ENCODE data around the gene DRC1. TPM values are rescaled to one million over a fixed set of nuclear protein-coding genes. Genes with fewer than 3 reads are reported as not detected.

Gene DRC1
- total RNA-seq, 2 donors from 2014 or later, result not detected

GRCh38 chr2:26376799-26377198, 24.9 kb upstream of the DRC1 start:
- Mint-ChIP-seq H3K9me3 (no peaks in the 10 kb centered on the region), H3K27ac (no peak overlapping the region), H3K4me1 (ENCODE audit: low read depth in 2 of 2) (peaks cover 3 to 10% of the 10 kb centered on the region in 2 donors), H3K27me3 (no peaks in the 10 kb centered on the region), H3K36me3 (peaks cover 32% of the 10 kb centered on the region), H3K4me3 (no peak overlapping the region)
- DNase-seq (ENCODE audit: low spot score) (no peak), ATAC-seq (no peak)

GRCh38 chr2:26380281-26380680, 21.4 kb upstream of the DRC1 start:
- DNase-seq (ENCODE audit: low spot score) (no peak), ATAC-seq (no peak)
- no peaks in the 10 kb centered on the region for H3K9me3 Mint-ChIP-seq
- no peaks in the 10 kb centered on the region for H3K27me3 Mint-ChIP-seq
- H3K27ac Mint-ChIP-seq, result no peak overlapping the region
- H3K36me3 Mint-ChIP-seq, result peaks cover 39% of the 10 kb centered on the region
- H3K4me1 Mint-ChIP-seq (ENCODE audit: low read depth in 2 of 2), result peaks cover 3 to 10% of the 10 kb centered on the region in 2 donors
- H3K4me3 Mint-ChIP-seq, result no peak overlapping the region

- Mint-ChIP-seq H3K36me3 (peaks cover 30% of the 10 kb centered on the region), H3K4me3 (no peak overlapping the region)
Measured at GRCh38 chr2:26382564-26382963, 19.2 kb upstream of the DRC1 start.

GRCh38 chr2:26384183-26384582, 17.5 kb upstream of the DRC1 start:
- H3K4me1 Mint-ChIP-seq (ENCODE audit: low read depth in 2 of 2), result no peaks in the 10 kb centered on the region
- H3K27ac Mint-ChIP-seq, result no peak overlapping the region
- H3K4me3 Mint-ChIP-seq, result no peak overlapping the region
- ATAC-seq (no peak), DNase-seq (ENCODE audit: low spot score) (no peak)
- H3K27me3 Mint-ChIP-seq, result no peaks in the 10 kb centered on the region
- peaks cover 20% of the 10 kb centered on the region for H3K36me3 Mint-ChIP-seq
- no peaks in the 10 kb centered on the region for H3K9me3 Mint-ChIP-seq

More at GRCh38 chr2:26382564-26382963, 19.2 kb upstream of the DRC1 start:
- H3K27ac Mint-ChIP-seq, result no peak overlapping the region
- H3K4me1 Mint-ChIP-seq (ENCODE audit: low read depth in 2 of 2), result peaks cover 0 to 7% of the 10 kb centered on the region in 2 donors
- DNase-seq (ENCODE audit: low spot score), result no peak
- H3K9me3 Mint-ChIP-seq, result no peaks in the 10 kb centered on the region
- no peak for ATAC-seq
- H3K27me3 Mint-ChIP-seq, result no peaks in the 10 kb centered on the region

GRCh38 chr2:26384597-26384996, 17.1 kb upstream of the DRC1 start:
- Mint-ChIP-seq H3K9me3 (no peaks in the 10 kb centered on the region), H3K27ac (no peak overlapping the region), H3K4me3 (no peak overlapping the region), H3K36me3 (peaks cover 20% of the 10 kb centered on the region), H3K27me3 (no peaks in the 10 kb centered on the region), H3K4me1 (ENCODE audit: low read depth in 2 of 2) (no peaks in the 10 kb centered on the region)
- no peak for ATAC-seq
- no peak for DNase-seq (ENCODE audit: low spot score)

GRCh38 chr2:26387189-26387588, 14.5 kb upstream of the DRC1 start:
- Mint-ChIP-seq H3K27me3 (no peaks in the 10 kb centered on the region), H3K27ac (no peak overlapping the region), H3K4me1 (ENCODE audit: low read depth in 2 of 2) (no peaks in the 10 kb centered on the region), H3K36me3 (peaks cover 21% of the 10 kb centered on the region), H3K9me3 (no peaks in the 10 kb centered on the region), H3K4me3 (no peak overlapping the region)
- ATAC-seq (no peak), DNase-seq (ENCODE audit: low spot score) (no peak)

GRCh38 chr2:26394694-26395093, 7.0 kb upstream of the DRC1 start:
- H3K27ac Mint-ChIP-seq, result no peak overlapping the region
- H3K27me3 Mint-ChIP-seq, result no peaks in the 10 kb centered on the region
- ATAC-seq (no peak), DNase-seq (ENCODE audit: low spot score) (no peak)
- H3K36me3 Mint-ChIP-seq, result peaks cover 15% of the 10 kb centered on the region
- no peaks in the 10 kb centered on the region for H3K9me3 Mint-ChIP-seq
- peaks cover 4 to 5% of the 10 kb centered on the region in 2 donors for H3K4me1 Mint-ChIP-seq (ENCODE audit: low read depth in 2 of 2)
- no peak overlapping the region for H3K4me3 Mint-ChIP-seq

GRCh38 chr2:26395394-26395793, 6.3 kb upstream of the DRC1 start:
- ATAC-seq (no peak), DNase-seq (ENCODE audit: low spot score) (no peak)
- H3K9me3 Mint-ChIP-seq, result no peaks in the 10 kb centered on the region
- no peak overlapping the region for H3K27ac Mint-ChIP-seq
- peaks cover 9 to 10% of the 10 kb centered on the region in 2 donors for H3K4me1 Mint-ChIP-seq (ENCODE audit: low read depth in 2 of 2)
- H3K36me3 Mint-ChIP-seq, result peaks cover 8% of the 10 kb centered on the region
- H3K27me3 Mint-ChIP-seq, result no peaks in the 10 kb centered on the region
- no peak overlapping the region for H3K4me3 Mint-ChIP-seq

- Mint-ChIP-seq H3K27ac (peak overlapping the region in 1 of 2 donors; percentile 13), H3K36me3 (peaks cover 5% of the 10 kb centered on the region)
Measured at GRCh38 chr2:26396734-26397298, 4.9 kb upstream of the DRC1 start.

GRCh38 chr2:26399771-26400376, 1.8 kb upstream of the DRC1 start:
- Mint-ChIP-seq H3K27ac (no peak overlapping the region), H3K27me3 (no peaks in the 10 kb centered on the region), H3K36me3 (peaks cover 5% of the 10 kb centered on the region), H3K9me3 (no peaks in the 10 kb centered on the region), H3K4me1 (ENCODE audit: low read depth in 2 of 2) (peaks cover 9 to 10% of the 10 kb centered on the region in 2 donors), H3K4me3 (no peak overlapping the region)
- DNase-seq (ENCODE audit: low spot score) (no peak), ATAC-seq (no peak)

More at GRCh38 chr2:26396734-26397298, 4.9 kb upstream of the DRC1 start:
- Mint-ChIP-seq H3K9me3 (no peaks in the 10 kb centered on the region), H3K27me3 (no peaks in the 10 kb centered on the region), H3K4me3 (no peak overlapping the region), H3K4me1 (ENCODE audit: low read depth in 2 of 2) (peaks cover 9 to 10% of the 10 kb centered on the region in 2 donors)
- no peak for DNase-seq (ENCODE audit: low spot score)
- no peak for ATAC-seq

- Mint-ChIP-seq H3K27ac (no peak overlapping the region), H3K4me1 (ENCODE audit: low read depth in 2 of 2) (peaks cover 9 to 10% of the 10 kb centered on the region in 2 donors), H3K4me3 (no peak overlapping the region), H3K36me3 (peaks cover 5% of the 10 kb centered on the region), H3K27me3 (peaks cover 0 to 4% of the 10 kb centered on the region in 2 donors), H3K9me3 (no peaks in the 10 kb centered on the region)
- ATAC-seq, result no peak
- no peak for DNase-seq (ENCODE audit: low spot score)
Measured at GRCh38 chr2:26400723-26401122, 997 bp upstream of the DRC1 start.

GRCh38 chr2:26407526-26407925, 5.8 kb downstream of the DRC1 start:
- Mint-ChIP-seq H3K4me1 (ENCODE audit: low read depth in 2 of 2) (peaks cover 9 to 12% of the 10 kb centered on the region in 2 donors), H3K27me3 (peaks cover 8 to 15% of the 10 kb centered on the region in 2 donors), H3K36me3 (no peaks in the 10 kb centered on the region), H3K9me3 (no peaks in the 10 kb centered on the region), H3K4me3 (no peak overlapping the region), H3K27ac (no peak overlapping the region)
- DNase-seq (ENCODE audit: low spot score) (no peak), ATAC-seq (no peak)

GRCh38 chr2:26409785-26410184, 8.1 kb downstream of the DRC1 start:
- Mint-ChIP-seq H3K27ac (no peak overlapping the region), H3K27me3 (peaks cover 8 to 15% of the 10 kb centered on the region in 2 donors)
- ATAC-seq, result no peak

GRCh38 chr2:26410764-26411243, 9.1 kb downstream of the DRC1 start:
- no peak overlapping the region for H3K27ac Mint-ChIP-seq
- H3K4me3 Mint-ChIP-seq, result peak overlapping the region; percentile 7
- H3K36me3 Mint-ChIP-seq, result no peaks in the 10 kb centered on the region
- no peak for ATAC-seq
- H3K9me3 Mint-ChIP-seq, result no peaks in the 10 kb centered on the region
- DNase-seq (ENCODE audit: low spot score), result no peak
- H3K27me3 Mint-ChIP-seq, result peaks cover 8 to 10% of the 10 kb centered on the region in 2 donors
- H3K4me1 Mint-ChIP-seq (ENCODE audit: low read depth in 2 of 2), result peaks cover 9 to 13% of the 10 kb centered on the region in 2 donors

More at GRCh38 chr2:26409785-26410184, 8.1 kb downstream of the DRC1 start:
- Mint-ChIP-seq H3K4me3 (no peak overlapping the region), H3K9me3 (no peaks in the 10 kb centered on the region), H3K4me1 (ENCODE audit: low read depth in 2 of 2) (peaks cover 9 to 13% of the 10 kb centered on the region in 2 donors), H3K36me3 (no peaks in the 10 kb centered on the region)
- no peak for DNase-seq (ENCODE audit: low spot score)
